ENCODE results near the gene MARK2. TPM values are rescaled to one million over a fixed set of nuclear protein-coding genes. Genes with fewer than 3 reads are reported as not detected.

Gene MARK2
- total RNA-seq, 1 donor from 2014 or later = 41.5 TPM

DNA sequence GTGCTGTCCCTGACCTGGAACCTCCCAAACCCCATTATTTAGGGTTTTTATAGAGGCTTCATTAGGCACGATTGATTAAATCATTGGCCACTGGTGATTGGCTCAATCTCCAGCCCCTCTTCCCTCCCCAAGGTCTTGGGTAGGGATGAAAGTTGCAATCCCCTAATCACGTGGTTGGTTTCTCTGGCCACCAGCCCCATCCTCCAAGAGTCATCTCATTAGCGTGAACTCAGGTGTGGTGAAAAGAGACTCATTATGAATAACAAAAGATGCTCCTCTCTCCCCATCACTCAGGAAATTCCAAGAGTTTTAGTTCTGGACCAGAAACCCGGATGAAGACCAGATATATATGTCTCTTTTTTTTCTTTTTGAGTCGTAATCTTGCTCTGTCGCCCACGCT lies 7.6 kb upstream of the MARK2 start:
- no peak for DNase-seq
- Mint-ChIP-seq H3K27ac (no peak overlapping the region), H3K27me3 (no peaks in the 10 kb centered on the region), H3K4me3 (no peak overlapping the region), H3K4me1 (peaks cover 3% of the 10 kb centered on the region), H3K9me3 (no peaks in the 10 kb centered on the region), H3K36me3 (ENCODE audit: low read depth) (peaks cover 6% of the 10 kb centered on the region)
- no peak for TF ChIP-seq CTCF (IDR thresholded peaks at IDR 0.05)
- ATAC-seq (ENCODE audit: low read depth) = no peak
- ChIA-PET CTCF (no interaction called here), POLR2A (no interaction called here)
- intact Hi-C loops (cut with micrococcal nuclease) = no loop called here

GRCh38 chr11:63832336-63832735 lies 6.6 kb upstream of the MARK2 start:
- intact Hi-C loops (cut with micrococcal nuclease) = no loop called here

GRCh38 chr11:63833048-63833447 lies 5.9 kb upstream of the MARK2 start:
- intact Hi-C loops (cut with micrococcal nuclease) = no loop called here
- Mint-ChIP-seq H3K27ac (no peak overlapping the region), H3K9me3 (no peaks in the 10 kb centered on the region), H3K27me3 (no peaks in the 10 kb centered on the region), H3K4me1 (peaks cover 17% of the 10 kb centered on the region), H3K4me3 (no peak overlapping the region), H3K36me3 (ENCODE audit: low read depth) (peaks cover 5% of the 10 kb centered on the region)
- no peak for TF ChIP-seq CTCF (IDR thresholded peaks at IDR 0.05)
- POLR2A ChIA-PET = no interaction called here
- DNase-seq (no peak), ATAC-seq (ENCODE audit: low read depth) (no peak)
- CTCF ChIA-PET = interaction anchor here (2.4 kb wide), 1 partner anchor 113 kb away, joined by 7 read pairs; no protein-coding TSS in a partner anchor

More at GRCh38 chr11:63832336-63832735, 6.6 kb upstream of the MARK2 start:
- peaks cover 5% of the 10 kb centered on the region for H3K36me3 Mint-ChIP-seq (ENCODE audit: low read depth)
- no peak for ATAC-seq (ENCODE audit: low read depth)
- H3K4me3 Mint-ChIP-seq = no peak overlapping the region
- no peak for DNase-seq
- peaks cover 10% of the 10 kb centered on the region for H3K4me1 Mint-ChIP-seq
- no peaks in the 10 kb centered on the region for H3K27me3 Mint-ChIP-seq
- H3K27ac Mint-ChIP-seq = no peak overlapping the region
- POLR2A ChIA-PET = no interaction called here
- H3K9me3 Mint-ChIP-seq = no peaks in the 10 kb centered on the region
- no peak for TF ChIP-seq CTCF (IDR thresholded peaks at IDR 0.05)
- CTCF ChIA-PET = interaction anchor here (2.4 kb wide), 1 partner anchor 113 kb away, joined by 7 read pairs; no protein-coding TSS in a partner anchor

DNA sequence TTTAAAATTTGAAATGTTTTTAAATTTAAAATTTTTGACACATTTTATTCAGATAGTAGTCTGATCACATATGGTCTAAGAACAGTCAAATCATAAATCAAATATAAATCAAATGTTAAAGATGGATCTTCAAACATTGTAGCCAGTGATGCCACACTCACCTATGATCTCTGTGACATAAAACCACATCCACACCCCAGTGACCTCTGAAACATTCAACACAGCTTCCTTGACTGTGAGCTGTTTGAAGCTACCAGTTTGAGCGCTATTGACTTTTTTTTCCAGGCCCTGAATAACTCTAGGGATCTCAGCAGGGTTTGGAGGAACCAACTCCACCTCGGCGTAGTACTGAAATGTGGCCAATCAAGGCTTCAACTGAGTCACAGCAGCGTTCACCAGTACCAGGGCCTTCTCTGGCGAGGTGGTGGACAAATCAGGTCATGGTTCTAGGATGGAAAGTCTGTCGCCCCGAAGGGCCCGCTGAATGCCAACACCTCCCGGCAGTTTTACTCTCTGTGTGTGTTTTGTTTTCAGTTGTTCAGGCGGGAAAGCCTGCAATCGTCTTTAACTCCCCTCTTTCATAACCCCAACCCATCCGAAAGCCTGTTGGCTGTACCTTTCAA lies 4.3 kb upstream of the MARK2 start:
- peak overlapping the region; percentile 8 for H3K27ac Mint-ChIP-seq
- POLR2A ChIA-PET = no interaction called here
- intact Hi-C loops (cut with micrococcal nuclease) = loop anchor here (5.0 kb wide), 1 partner anchor 38 kb away; no protein-coding TSS in a partner anchor

More for the DNA sequence above, 4.3 kb upstream of the MARK2 start:
- H3K36me3 Mint-ChIP-seq (ENCODE audit: low read depth) = peaks cover 5% of the 10 kb centered on the region
- ATAC-seq (ENCODE audit: low read depth) (no peak), DNase-seq (no peak)
- H3K27me3 Mint-ChIP-seq = no peaks in the 10 kb centered on the region
- H3K4me1 Mint-ChIP-seq = peaks cover 23% of the 10 kb centered on the region
- H3K4me3 Mint-ChIP-seq = no peak overlapping the region
- CTCF ChIA-PET = interaction anchor here (1.2 to 5.6 kb wide), 2 partner anchors 111 to 323 kb away, joined by 3 to 130 read pairs; no protein-coding TSS in a partner anchor
- TF ChIP-seq CTCF (IDR thresholded peaks at IDR 0.05) = no peak
- no peaks in the 10 kb centered on the region for H3K9me3 Mint-ChIP-seq

Data from activated B cell treated with CpG ODN at 0.5 μM for 24 hours (primary cell).